ENCODE results near the gene PTH2R. TPM values are rescaled to one million over a fixed set of nuclear protein-coding genes. Genes with fewer than 3 reads are reported as not detected.

PTH2R gene
- total and polyA plus RNA-seq, 10 donors, result 0.10 to 0.92 (median 0.43) TPM; not detected in 1

- DNase-seq, result no peak
- H3K36me3 ChIP-seq, result no peaks in the 10 kb centered on the region
- H3K27me3 ChIP-seq (replicated peaks in 1 of 7), result no peaks in the 10 kb centered on the region
- no peak overlapping the region for H3K27ac ChIP-seq
- no peaks in the 10 kb centered on the region for H3K9me3 ChIP-seq
- H3K4me1 ChIP-seq, result no peaks in the 10 kb centered on the region
- H3K4me3 ChIP-seq, result no peak overlapping the region
- WGBS, 5 donors, result 78 to 86% (median 83%) methylated on average over 8 of the region's 8 CpGs
- intact Hi-C loops (cut with DNase I; ENCODE audit: low total_unique reads), result no loop called here
- TF ChIP-seq POLR2AphosphoS5 (IDR thresholded peaks at IDR 0.05), result no peak
- TF ChIP-seq, protein P1, sequence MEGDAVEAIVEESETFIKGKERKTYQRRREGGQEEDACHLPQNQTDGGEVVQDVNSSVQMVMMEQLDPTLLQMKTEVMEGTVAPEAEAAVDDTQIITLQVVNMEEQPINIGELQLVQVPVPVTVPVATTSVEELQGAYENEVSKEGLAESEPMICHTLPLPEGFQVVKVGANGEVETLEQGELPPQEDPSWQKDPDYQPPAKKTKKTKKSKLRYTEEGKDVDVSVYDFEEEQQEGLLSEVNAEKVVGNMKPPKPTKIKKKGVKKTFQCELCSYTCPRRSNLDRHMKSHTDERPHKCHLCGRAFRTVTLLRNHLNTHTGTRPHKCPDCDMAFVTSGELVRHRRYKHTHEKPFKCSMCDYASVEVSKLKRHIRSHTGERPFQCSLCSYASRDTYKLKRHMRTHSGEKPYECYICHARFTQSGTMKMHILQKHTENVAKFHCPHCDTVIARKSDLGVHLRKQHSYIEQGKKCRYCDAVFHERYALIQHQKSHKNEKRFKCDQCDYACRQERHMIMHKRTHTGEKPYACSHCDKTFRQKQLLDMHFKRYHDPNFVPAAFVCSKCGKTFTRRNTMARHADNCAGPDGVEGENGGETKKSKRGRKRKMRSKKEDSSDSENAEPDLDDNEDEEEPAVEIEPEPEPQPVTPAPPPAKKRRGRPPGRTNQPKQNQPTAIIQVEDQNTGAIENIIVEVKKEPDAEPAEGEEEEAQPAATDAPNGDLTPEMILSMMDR (IDR thresholded peaks at IDR 0.05 in 8 of 11, conservative IDR thresholded peaks at IDR 0.05 in 3 of 11), result no peak
- no peak for TF ChIP-seq POLR2A (IDR thresholded peaks at IDR 0.05)
Observed at GRCh38 chr2:208464205-208464604, 57.6 kb downstream of the PTH2R start.

DNA sequence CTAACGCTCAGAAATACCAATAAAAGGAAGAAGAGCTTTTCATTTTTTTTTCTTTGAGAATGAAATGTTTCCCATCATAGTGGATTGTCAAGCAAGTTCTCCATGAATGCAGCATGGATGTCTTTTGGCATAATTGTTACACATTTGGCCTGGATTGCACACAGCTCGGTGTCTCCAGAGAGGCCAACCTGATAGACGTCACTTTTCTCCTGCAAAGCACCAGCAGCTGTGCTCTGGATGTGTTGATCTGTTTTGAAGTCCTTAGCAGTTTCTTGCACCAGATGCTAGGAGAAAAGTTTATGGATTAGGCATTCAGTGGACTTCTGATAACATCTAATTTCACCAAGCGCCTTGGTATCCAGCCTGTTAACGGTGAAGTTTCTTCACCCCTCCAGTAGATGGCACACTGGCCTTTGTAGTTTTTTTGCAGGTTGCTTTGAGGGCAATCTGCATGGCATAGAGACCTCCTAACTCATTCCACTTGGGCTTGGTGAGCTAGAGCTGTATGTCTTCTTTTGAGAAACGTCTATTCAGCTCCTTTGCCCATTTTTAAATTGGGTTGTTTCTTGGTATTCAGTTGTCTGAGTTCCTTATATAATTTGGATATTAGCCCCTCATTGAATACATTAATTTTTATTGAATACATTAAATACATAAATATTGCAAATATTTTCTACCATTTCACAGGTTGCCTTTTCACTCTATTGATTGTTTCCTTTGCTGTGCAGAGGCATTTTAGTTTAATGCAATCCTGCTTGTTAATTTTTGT, 59.7 kb downstream of the PTH2R start:
- intact Hi-C loops (cut with DNase I; ENCODE audit: low total_unique reads), result no loop called here
- peaks cover 0 to 7% (median 2%) of the 10 kb centered on the region in 8 donors for H3K9me3 ChIP-seq
- H3K4me1 ChIP-seq, result no peaks in the 10 kb centered on the region
- WGBS, 5 donors, result 45 to 57% (median 51%) methylated on average over 6 of the region's 6 CpGs
- no peaks in the 10 kb centered on the region for H3K36me3 ChIP-seq
- DNase-seq, result no peak
- H3K27me3 ChIP-seq (replicated peaks in 1 of 7), result no peaks in the 10 kb centered on the region
- TF ChIP-seq POLR2A (IDR thresholded peaks at IDR 0.05) (no peak), POLR2AphosphoS5 (IDR thresholded peaks at IDR 0.05) (no peak)
- TF ChIP-seq, protein P1 (IDR thresholded peaks at IDR 0.05 in 8 of 11, conservative IDR thresholded peaks at IDR 0.05 in 3 of 11), result peak in 4 of 11 experiments; percentile 14 to 36 (median 24)
- H3K27ac ChIP-seq, result no peak overlapping the region
- no peak overlapping the region for H3K4me3 ChIP-seq

DNA sequence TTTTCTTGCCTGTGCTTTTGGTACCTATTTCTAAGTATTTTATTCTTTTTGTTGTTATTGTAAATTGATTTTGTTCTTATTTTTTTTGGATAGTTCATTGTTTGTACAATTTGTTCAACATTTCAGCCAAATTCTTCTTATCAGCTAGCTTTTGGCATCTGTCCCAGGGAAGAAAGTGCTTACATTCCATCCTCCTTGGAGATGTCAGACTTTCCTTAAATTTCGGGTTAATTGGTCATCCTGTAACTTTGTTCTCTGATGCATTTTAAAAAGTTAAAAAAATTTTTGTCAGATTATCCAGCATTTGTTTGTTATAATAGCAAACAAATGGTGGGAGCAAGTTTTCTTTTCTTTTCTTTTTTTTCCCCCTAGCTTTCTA, 60.3 kb downstream of the PTH2R start:
- no peak overlapping the region for H3K27ac ChIP-seq
- no peak for DNase-seq
- H3K4me1 ChIP-seq, result no peaks in the 10 kb centered on the region
- WGBS, 5 donors, result 50 to 76% (median 65%) methylated on average over 1 of the region's 1 CpG
- no peak overlapping the region for H3K4me3 ChIP-seq
- no peaks in the 10 kb centered on the region for H3K27me3 ChIP-seq (replicated peaks in 1 of 7)
- H3K36me3 ChIP-seq, result no peaks in the 10 kb centered on the region
- peaks cover 0 to 12% (median 4%) of the 10 kb centered on the region in 8 donors for H3K9me3 ChIP-seq
- TF ChIP-seq POLR2AphosphoS5 (IDR thresholded peaks at IDR 0.05) (no peak), POLR2A (IDR thresholded peaks at IDR 0.05) (no peak)
- TF ChIP-seq, protein P1 (IDR thresholded peaks at IDR 0.05 in 8 of 11, conservative IDR thresholded peaks at IDR 0.05 in 3 of 11), result no peak
- intact Hi-C loops (cut with DNase I; ENCODE audit: low total_unique reads), result no loop called here

GRCh38 chr2:208467564-208467963, 61.0 kb downstream of the PTH2R start:
- no peak overlapping the region for H3K27ac ChIP-seq
- H3K9me3 ChIP-seq, result peaks cover 0 to 12% (median 4%) of the 10 kb centered on the region in 8 donors
- intact Hi-C loops (cut with DNase I; ENCODE audit: low total_unique reads), result no loop called here
- no peaks in the 10 kb centered on the region for H3K27me3 ChIP-seq (replicated peaks in 1 of 7)
- H3K36me3 ChIP-seq, result no peaks in the 10 kb centered on the region
- TF ChIP-seq, protein P1 (IDR thresholded peaks at IDR 0.05 in 8 of 11, conservative IDR thresholded peaks at IDR 0.05 in 3 of 11), result no peak
- TF ChIP-seq POLR2AphosphoS5 (IDR thresholded peaks at IDR 0.05) (no peak), POLR2A (IDR thresholded peaks at IDR 0.05) (no peak)
- H3K4me3 ChIP-seq, result no peak overlapping the region
- no peak for DNase-seq
- WGBS, 5 donors, result 72 to 84% (median 80%) methylated on average over 1 of the region's 1 CpG
- no peaks in the 10 kb centered on the region for H3K4me1 ChIP-seq
